HepG2 (cell line): ENCODE results near the gene ADGRG6. TPM values are rescaled to one million over a fixed set of nuclear protein-coding genes. Genes with fewer than 3 reads are reported as not detected.

ENCODE experiments used
- KLF16 ChIP-seq, 2 experiments: sonication (generic) in 1 of 2; formaldehyde crosslinking in 1 of 2; IDR thresholded peaks; 2 replicates each; pipeline versions ENCODE4 v1.6.1 to v1.8.0; 2016 to 2023; ENCODE audit warnings: missing genetic modification reagents in 2 of 2, missing compliant biosample characterization in 1 of 2
- SOX5 ChIP-seq: IDR thresholded peaks from 2 replicates; pipeline ENCODE4 v1.6.1; 2016; ENCODE audit warnings: borderline replicate concordance
- SOX6 ChIP-seq, 2 experiments: fragments of 450-650 bp in 1 of 2; sonication (generic) in 1 of 2; formaldehyde crosslinking in 1 of 2; IDR thresholded peaks; 2 replicates each; pipeline versions ENCODE4 v1.4.0 to v1.6.1; 2017 to 2020; ENCODE audit warnings: antibody characterized with exemption in 1 of 2, mild to moderate bottlenecking in 1 of 2, missing genetic modification reagents in 1 of 2
- THAP11 ChIP-seq: IDR thresholded peaks from 2 replicates; pipeline ENCODE4 v1.6.1; 2016; ENCODE audit warnings: missing biosample characterization, missing genetic modification reagents
- ZBTB20 ChIP-seq: sonication (generic); formaldehyde crosslinking; IDR thresholded peaks from 2 replicates; pipeline ENCODE4 v1.8.1; 2023; ENCODE audit warnings: missing genetic modification reagents, low read depth, mild to moderate bottlenecking, borderline replicate concordance
- ZFP36L1 ChIP-seq: sonication (generic); formaldehyde crosslinking; IDR thresholded peaks from 2 replicates; pipeline ENCODE4 v1.8.0; 2022; ENCODE audit warnings: mild to moderate bottlenecking, missing genetic modification reagents, moderate library complexity
- polyA plus RNA-seq, 8 experiments: library from polyadenylated mRNA; depleted of rRNA in 3 of 8; stranded (reverse) in 7 of 8; unstranded in 1 of 8; fragments of >200 nt; fragmentation: Illumina TruSeq in 4 of 8; extraction: Trizol in 4 of 8; gene quantifications; 2 replicates each; pipeline versions ENCODE4 v1.2.1 to v1.2.3, GENCODE V29; 2011 to 2016; ENCODE audit warnings: low read depth in 4 of 8, missing spikeins in 1 of 8, mixed read lengths in 1 of 8; ENCODE audit not compliant: insufficient read depth in 1 of 8
- total RNA-seq, 5 experiments: library from RNA; depleted of rRNA; stranded (reverse); fragments of >200 nt; fragmentation: Illumina TruSeq; extraction: Trizol; gene quantifications; 2 replicates each; pipeline ENCODE4 v1.2.3, GENCODE V29; 2016; ENCODE audit warnings: low read depth in 1 of 5
- TF ChIP-seq, protein P1 (sequence below): sonication (generic); formaldehyde crosslinking; conservative IDR thresholded peaks from 2 replicates; pipeline ENCODE4 v1.4.0; 2020; ENCODE audit warnings: missing genetic modification reagents
- TF ChIP-seq, protein P2 (sequence below): sonication (generic); formaldehyde crosslinking; IDR thresholded peaks from 2 replicates; pipeline ENCODE4 v1.4.0; 2020; ENCODE audit warnings: missing genetic modification reagents
- TF ChIP-seq, protein P3 (sequence below): sonication (generic); formaldehyde crosslinking; conservative IDR thresholded peaks from 2 replicates; pipeline ENCODE4 v1.4.0; 2020; ENCODE audit warnings: mild to moderate bottlenecking, missing genetic modification reagents, moderate library complexity
- TF ChIP-seq, protein P4 (sequence below): IDR thresholded peaks from 2 replicates; pipeline ENCODE4 v1.6.1; 2016; ENCODE audit warnings: mild to moderate bottlenecking
- TF ChIP-seq, protein P5 (sequence below): sonication (generic); formaldehyde crosslinking; IDR thresholded peaks from 2 replicates; pipeline ENCODE4 v1.4.0; 2020; ENCODE audit warnings: missing genetic modification reagents
- TF ChIP-seq, protein P6 (sequence below): sonication (generic); formaldehyde crosslinking; IDR thresholded peaks from 2 replicates; pipeline ENCODE4 v1.4.0; 2020; ENCODE audit warnings: missing genetic modification reagents

The ADGRG6 gene
- total and polyA plus RNA-seq, 2 of the 13 experiments (the other 11 are each of a cell fraction or from before 2014, with no cell fraction given), result 129 to 249 TPM

DNA sequence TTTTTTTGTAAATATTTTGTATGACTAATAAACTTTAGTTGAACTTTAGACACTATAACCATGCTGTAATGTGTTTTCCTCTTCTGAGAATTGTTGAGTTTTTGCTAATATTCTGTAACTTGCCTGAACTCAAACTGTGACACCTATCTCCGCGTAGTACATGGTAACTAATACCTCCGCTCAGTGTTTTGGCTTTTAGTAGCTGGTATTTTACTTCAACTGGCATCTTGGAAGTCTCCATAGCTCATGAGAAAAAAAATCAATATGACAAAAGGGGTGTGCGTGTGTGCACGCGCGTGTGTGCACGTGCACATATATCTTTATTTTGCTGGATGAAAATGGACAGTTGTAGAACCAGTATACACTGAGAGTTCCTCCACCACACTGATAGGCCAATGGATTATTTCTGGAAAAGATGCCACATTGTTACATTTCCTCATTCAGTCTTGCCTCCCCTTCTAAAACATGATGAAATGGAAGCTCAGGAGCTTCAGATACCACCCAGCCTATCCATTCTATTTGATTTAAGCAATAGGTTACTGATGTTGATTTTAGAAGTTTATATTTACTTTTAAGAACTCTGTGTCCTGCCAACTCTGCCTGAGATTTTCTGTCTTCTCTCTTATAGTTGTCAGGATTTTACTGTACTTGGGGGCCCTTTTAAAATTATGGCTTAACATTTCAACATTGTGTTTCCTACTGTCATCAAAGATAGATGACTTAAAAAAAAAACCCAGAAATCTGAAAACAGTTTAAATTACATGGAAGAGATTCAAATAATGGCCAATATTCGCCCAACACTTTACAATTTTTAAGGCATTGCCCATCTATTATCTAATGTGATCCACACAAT, 16.3 kb upstream of the ADGRG6 start (continued):
- TF ChIP-seq, protein P1, sequence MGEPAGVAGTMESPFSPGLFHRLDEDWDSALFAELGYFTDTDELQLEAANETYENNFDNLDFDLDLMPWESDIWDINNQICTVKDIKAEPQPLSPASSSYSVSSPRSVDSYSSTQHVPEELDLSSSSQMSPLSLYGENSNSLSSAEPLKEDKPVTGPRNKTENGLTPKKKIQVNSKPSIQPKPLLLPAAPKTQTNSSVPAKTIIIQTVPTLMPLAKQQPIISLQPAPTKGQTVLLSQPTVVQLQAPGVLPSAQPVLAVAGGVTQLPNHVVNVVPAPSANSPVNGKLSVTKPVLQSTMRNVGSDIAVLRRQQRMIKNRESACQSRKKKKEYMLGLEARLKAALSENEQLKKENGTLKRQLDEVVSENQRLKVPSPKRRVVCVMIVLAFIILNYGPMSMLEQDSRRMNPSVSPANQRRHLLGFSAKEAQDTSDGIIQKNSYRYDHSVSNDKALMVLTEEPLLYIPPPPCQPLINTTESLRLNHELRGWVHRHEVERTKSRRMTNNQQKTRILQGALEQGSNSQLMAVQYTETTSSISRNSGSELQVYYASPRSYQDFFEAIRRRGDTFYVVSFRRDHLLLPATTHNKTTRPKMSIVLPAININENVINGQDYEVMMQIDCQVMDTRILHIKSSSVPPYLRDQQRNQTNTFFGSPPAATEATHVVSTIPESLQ, result no peak
- TF ChIP-seq SOX6 (IDR thresholded peaks at IDR 0.05), result no peak
- peak; percentile 90 for TF ChIP-seq SOX6 (CRISPR knock-in tag; IDR thresholded peaks at IDR 0.05)
- peak; percentile 89; the same call in 1 of the 2 replicates for TF ChIP-seq ZBTB20 (CRISPR knock-in tag)
- TF ChIP-seq, protein P2, sequence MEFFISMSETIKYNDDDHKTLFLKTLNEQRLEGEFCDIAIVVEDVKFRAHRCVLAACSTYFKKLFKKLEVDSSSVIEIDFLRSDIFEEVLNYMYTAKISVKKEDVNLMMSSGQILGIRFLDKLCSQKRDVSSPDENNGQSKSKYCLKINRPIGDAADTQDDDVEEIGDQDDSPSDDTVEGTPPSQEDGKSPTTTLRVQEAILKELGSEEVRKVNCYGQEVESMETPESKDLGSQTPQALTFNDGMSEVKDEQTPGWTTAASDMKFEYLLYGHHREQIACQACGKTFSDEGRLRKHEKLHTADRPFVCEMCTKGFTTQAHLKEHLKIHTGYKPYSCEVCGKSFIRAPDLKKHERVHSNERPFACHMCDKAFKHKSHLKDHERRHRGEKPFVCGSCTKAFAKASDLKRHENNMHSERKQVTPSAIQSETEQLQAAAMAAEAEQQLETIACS, result peak; percentile 84
- TF ChIP-seq THAP11, result peak; percentile 42; the same call in 1 of the 2 replicates
- TF ChIP-seq, protein P3, sequence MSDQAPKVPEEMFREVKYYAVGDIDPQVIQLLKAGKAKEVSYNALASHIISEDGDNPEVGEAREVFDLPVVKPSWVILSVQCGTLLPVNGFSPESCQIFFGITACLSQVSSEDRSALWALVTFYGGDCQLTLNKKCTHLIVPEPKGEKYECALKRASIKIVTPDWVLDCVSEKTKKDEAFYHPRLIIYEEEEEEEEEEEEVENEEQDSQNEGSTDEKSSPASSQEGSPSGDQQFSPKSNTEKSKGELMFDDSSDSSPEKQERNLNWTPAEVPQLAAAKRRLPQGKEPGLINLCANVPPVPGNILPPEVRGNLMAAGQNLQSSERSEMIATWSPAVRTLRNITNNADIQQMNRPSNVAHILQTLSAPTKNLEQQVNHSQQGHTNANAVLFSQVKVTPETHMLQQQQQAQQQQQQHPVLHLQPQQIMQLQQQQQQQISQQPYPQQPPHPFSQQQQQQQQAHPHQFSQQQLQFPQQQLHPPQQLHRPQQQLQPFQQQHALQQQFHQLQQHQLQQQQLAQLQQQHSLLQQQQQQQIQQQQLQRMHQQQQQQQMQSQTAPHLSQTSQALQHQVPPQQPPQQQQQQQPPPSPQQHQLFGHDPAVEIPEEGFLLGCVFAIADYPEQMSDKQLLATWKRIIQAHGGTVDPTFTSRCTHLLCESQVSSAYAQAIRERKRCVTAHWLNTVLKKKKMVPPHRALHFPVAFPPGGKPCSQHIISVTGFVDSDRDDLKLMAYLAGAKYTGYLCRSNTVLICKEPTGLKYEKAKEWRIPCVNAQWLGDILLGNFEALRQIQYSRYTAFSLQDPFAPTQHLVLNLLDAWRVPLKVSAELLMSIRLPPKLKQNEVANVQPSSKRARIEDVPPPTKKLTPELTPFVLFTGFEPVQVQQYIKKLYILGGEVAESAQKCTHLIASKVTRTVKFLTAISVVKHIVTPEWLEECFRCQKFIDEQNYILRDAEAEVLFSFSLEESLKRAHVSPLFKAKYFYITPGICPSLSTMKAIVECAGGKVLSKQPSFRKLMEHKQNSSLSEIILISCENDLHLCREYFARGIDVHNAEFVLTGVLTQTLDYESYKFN, result peak; percentile 92
- peak; percentile 61; the same call in 1 of the 2 replicates for TF ChIP-seq ZFP36L1
- peak; percentile 62; the same call in 1 of the 2 replicates for TF ChIP-seq SOX5 (CRISPR knock-in tag)
- TF ChIP-seq, protein P4, sequence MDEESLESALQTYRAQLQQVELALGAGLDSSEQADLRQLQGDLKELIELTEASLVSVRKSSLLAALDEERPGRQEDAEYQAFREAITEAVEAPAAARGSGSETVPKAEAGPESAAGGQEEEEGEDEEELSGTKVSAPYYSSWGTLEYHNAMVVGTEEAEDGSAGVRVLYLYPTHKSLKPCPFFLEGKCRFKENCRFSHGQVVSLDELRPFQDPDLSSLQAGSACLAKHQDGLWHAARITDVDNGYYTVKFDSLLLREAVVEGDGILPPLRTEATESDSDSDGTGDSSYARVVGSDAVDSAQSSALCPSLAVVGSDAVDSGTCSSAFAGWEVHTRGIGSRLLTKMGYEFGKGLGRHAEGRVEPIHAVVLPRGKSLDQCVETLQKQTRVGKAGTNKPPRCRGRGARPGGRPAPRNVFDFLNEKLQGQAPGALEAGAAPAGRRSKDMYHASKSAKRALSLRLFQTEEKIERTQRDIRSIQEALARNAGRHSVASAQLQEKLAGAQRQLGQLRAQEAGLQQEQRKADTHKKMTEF, result peak; percentile 92
- peak in 1 of 2 experiments; percentile 65; a peak in 1 of 4 replicates for TF ChIP-seq KLF16 (CRISPR knock-in tag; IDR thresholded peaks at IDR 0.05)
- TF ChIP-seq, protein P5, sequence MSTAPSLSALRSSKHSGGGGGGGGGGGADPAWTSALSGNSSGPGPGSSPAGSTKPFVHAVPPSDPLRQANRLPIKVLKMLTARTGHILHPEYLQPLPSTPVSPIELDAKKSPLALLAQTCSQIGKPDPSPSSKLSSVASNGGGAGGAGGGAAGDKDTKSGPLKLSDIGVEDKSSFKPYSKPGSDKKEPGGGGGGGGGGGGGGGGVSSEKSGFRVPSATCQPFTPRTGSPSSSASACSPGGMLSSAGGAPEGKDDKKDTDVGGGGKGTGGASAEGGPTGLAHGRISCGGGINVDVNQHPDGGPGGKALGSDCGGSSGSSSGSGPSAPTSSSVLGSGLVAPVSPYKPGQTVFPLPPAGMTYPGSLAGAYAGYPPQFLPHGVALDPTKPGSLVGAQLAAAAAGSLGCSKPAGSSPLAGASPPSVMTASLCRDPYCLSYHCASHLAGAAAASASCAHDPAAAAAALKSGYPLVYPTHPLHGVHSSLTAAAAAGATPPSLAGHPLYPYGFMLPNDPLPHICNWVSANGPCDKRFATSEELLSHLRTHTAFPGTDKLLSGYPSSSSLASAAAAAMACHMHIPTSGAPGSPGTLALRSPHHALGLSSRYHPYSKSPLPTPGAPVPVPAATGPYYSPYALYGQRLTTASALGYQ (CRISPR knock-in tag), result peak; percentile 26; the same call in 1 of the 2 replicates
- TF ChIP-seq, protein P6, sequence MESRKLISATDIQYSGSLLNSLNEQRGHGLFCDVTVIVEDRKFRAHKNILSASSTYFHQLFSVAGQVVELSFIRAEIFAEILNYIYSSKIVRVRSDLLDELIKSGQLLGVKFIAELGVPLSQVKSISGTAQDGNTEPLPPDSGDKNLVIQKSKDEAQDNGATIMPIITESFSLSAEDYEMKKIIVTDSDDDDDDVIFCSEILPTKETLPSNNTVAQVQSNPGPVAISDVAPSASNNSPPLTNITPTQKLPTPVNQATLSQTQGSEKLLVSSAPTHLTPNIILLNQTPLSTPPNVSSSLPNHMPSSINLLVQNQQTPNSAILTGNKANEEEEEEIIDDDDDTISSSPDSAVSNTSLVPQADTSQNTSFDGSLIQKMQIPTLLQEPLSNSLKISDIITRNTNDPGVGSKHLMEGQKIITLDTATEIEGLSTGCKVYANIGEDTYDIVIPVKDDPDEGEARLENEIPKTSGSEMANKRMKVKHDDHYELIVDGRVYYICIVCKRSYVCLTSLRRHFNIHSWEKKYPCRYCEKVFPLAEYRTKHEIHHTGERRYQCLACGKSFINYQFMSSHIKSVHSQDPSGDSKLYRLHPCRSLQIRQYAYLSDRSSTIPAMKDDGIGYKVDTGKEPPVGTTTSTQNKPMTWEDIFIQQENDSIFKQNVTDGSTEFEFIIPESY (CRISPR knock-in tag), result peak; percentile 65
